ENCODE measurements around the gene DDAH1. TPM values are rescaled to one million over a fixed set of nuclear protein-coding genes. Genes with fewer than 3 reads are reported as not detected.
"Not testable (repeated sequence)": the region's sequence is repeated elsewhere in the genome, so short reads cannot be mapped to it uniquely, and the experiment has no call there.

The DDAH1 gene
- total RNA-seq (2014; rRNA removed; shearing (Covaris generic)), result 34.0 and 34.3 TPM in 2 replicates
- 13.2 and 14.2 TPM in 2 replicates for polyA plus RNA-seq (2014; cell fraction: nucleus; rRNA removed)

DNA sequence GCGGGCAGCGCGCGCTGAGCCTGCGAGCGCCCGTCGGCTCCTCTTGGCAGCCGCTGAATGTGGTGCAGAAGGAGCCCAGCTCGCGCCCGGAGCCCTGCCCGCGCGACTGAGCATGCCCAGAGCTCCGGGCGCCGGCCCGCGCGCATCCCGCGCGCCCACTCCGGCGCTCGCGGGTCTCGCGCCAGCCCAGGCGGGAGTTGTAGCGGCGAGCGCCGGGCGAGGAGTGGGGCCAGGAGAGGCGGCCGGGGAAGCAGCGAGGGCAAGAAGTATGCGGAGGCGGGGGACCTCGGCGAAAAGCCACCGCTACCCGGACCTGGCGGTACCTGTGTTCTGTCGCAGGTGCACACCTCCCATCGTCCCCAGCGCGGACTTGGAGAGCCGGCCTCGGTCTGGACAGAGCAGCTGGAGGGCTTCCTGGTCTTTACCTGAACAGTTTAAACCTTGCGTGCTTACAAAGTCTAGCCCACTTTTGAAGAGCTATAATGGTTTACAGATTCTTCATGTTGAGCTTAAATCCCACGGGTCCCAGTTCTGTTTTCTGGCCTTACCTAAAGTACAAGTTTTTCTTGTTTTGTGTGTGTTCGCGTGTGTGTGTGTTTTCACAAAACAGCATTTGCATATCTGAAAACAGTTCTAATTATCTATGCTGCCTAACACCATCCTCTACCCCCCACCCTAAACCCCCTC lies at the start of gene DDAH1:
Gene DDAH1 (minus strand): TSS at position 61 of the 687 bp plus-strand sequence. CDS start 114 bp downstream, outside the sequence.
- DNase-seq (ENCODE audit: extremely low read depth, low read depth), result peak; percentile 11

DNA sequence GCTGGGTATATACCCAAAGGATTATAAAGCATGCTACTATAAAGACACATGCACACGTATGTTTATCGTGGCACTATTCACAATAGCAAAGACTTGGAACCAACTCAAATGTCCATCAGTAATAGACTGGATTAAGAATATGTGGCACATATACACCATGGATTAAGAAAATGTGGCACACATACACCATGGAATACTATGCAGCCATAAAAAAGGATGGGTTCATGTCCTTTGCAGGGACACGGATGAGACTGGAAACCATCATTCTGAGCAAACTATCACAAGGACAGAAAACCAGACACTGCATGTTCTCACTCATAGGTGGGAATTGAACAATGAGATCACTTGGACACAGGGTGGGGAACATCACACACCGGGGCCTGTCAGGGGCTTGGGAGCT lies 49.0 kb upstream of the DDAH1 start:
- not testable (repeated sequence) for DNase-seq (ENCODE audit: extremely low read depth, low read depth)

DNA sequence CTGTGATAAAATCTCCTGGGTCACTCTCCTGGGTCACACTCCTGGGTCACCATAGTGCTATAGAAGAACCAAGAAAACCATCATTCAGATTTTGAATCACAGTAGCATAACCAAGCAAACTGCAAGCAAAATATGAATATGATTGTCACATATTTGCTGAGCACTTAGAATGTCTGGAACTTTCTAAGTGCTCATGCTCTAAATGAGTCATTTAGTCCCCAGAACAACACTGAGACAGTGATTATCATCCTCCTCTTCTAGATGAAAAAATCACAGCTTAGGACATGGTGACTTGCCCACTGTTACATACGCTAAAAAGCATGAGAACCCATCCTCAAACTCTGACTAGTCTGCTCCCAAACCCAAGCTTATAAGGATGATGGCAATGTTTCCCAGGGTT lies 39.5 kb upstream of the DDAH1 start:
- DNase-seq (ENCODE audit: extremely low read depth, low read depth), result no peak

DNA sequence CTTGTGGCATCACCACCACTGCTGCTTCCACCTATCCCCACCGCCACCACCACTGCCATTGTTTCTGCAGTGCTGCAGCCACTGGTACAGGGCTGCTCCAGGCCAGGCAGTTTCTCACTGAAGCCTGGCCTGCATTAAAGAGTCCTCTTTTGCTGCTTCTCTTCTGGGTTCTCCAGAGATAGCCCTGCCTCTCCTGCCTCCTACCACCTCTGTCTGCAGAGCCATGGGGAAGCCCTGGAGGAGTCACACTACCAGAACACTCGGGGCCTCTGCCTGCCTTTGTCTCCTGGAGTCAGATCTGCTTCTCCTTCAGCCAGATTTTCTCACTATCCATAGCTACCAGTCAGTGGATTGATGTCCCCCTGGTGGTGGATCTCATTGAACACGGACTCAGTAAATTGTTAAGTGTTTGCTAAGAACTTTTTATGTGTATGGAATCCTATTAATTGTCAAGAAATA lies 37.7 kb upstream of the DDAH1 start:
- DNase-seq (ENCODE audit: extremely low read depth, low read depth), result peak; percentile 17

DNA sequence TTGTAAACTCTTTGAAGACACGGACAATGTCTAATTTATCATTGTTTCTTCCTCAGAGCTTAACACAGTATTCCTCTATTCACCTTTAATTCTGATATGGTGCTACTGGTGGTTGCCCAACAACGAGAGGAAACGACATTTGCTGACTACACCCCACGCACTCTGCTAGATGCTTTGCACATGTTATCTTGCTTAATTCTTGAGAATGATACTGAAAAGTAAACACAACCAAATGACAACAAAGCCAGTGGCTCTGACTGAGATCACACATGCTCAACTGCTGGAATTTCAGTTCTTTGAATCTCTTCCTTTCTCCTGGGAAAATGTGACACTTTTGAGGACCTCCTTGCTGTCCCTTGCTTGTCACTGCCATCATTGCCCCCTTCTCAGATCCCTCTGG lies 37.2 kb upstream of the DDAH1 start:
- no peak for DNase-seq (ENCODE audit: extremely low read depth, low read depth)

GRCh38 chr1:85501355-85501898 lies 36.5 kb upstream of the DDAH1 start:
- DNase-seq (ENCODE audit: extremely low read depth, low read depth), result no peak

DNA sequence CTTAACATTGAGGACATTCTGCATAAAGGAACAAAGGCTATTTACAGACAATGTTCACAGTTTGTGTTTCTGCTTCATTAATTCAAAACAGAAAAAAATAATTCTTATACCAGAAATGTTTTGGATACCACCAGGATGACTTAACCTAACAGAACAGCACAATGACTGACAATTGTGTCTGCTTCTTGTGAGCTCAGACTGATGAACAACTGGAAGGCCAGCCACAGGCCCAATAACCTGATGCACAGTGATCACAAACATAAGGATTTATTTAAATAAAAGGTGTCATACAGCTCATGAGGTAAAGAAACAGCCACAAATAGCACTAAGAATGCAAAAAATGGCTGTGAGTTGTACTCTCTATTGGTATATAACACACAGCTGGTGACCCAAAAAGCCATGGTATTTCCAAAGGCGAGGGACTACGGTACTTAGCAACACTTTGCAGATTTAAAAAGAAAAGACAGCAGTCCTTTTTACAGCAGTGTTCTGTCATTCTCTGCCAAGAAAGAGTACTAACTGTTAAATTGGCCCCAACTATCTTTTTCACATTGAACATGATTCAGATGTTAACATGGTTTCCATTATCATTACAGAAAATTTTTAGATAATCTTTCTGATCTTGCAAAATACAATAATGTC lies 32.1 kb upstream of the DDAH1 start:
- no peak for DNase-seq (ENCODE audit: extremely low read depth, low read depth)

DNA sequence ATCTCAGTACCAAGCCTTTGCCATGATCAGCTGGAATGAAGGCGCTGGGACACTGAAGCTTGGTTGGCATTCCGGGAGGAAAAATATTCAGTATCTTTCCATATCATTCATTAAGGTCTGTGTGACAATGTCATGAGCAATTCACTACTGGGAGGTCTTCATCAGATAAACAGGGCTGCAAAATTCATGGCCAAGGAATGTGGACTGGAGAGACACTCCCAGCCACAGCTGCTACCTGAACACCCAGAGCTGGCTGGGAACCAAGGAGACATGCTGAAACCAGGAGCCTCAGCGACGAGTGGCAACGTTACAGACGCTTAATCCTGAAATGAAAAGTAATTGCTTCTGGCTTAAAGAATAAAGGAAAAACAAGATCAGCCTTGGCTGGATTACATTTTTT lies 30.6 kb upstream of the DDAH1 start:
- DNase-seq (ENCODE audit: extremely low read depth, low read depth), result no peak

- DNase-seq (ENCODE audit: extremely low read depth, low read depth), result no peak
Measured at GRCh38 chr1:85494904-85495266, 29.9 kb upstream of the DDAH1 start.

GRCh38 chr1:85494074-85494903 lies 29.3 kb upstream of the DDAH1 start:
- DNase-seq (ENCODE audit: extremely low read depth, low read depth), result no peak

DNA sequence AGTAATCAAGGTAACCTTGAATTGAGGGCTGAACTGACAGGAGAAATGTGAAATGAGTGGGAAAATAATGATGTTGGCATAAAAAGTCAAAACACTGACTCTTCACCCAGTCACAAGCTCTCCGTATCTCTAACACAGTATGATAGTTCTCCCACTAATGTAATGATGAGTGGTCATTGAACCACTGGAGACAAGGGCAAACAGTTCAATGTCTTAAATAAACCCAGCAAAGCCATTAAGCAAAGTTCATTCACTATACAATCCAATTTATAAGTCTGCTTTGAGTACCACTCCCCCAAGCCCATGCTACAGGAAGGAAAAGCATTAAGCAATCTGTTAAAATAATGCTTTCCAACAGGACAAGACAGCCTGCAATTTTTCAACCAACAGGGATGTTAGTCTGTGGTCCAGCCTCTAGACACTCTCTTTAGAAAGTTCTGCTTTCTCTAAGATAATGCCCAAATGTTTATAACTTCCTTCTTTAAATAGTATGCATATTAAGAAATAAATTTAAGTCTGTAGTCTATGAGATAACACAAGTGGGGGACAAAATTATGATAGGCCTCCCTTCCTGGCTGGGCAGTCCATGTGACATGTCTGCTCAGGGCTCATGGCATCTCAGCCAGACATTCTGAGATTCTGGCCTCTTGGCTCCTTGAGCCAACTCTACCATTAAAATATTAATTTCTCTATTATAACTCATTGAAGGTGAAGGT lies 25.5 kb upstream of the DDAH1 start:
- DNase-seq (ENCODE audit: extremely low read depth, low read depth), result no peak

DNA sequence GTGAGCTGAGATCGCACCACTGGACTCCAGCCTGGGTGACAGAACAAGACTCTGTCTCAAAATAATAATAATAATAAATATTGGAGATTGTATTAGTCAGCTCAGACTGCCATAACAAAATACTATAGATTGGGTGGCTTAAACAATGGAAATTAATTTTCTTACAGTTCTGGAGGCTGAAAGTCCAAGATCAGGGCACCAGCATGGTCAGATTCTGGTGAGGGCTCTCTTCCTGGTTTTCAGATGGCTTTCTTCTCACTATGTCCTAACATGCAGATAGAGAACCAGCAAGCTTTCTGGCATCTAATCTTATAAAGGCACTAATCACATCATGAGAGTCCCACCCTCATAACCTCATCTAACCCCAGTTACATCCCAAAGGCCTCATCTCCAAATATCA lies 23.2 kb upstream of the DDAH1 start:
- no peak for DNase-seq (ENCODE audit: extremely low read depth, low read depth)

- no peak for DNase-seq (ENCODE audit: extremely low read depth, low read depth)
Measured at GRCh38 chr1:85485516-85485915, 20.6 kb upstream of the DDAH1 start.

GRCh38 chr1:85484716-85485115 lies 19.8 kb upstream of the DDAH1 start:
- DNase-seq (ENCODE audit: extremely low read depth, low read depth), result no peak

GRCh38 chr1:85484264-85484663 lies 19.3 kb upstream of the DDAH1 start:
- DNase-seq (ENCODE audit: extremely low read depth, low read depth), result no peak

DNA sequence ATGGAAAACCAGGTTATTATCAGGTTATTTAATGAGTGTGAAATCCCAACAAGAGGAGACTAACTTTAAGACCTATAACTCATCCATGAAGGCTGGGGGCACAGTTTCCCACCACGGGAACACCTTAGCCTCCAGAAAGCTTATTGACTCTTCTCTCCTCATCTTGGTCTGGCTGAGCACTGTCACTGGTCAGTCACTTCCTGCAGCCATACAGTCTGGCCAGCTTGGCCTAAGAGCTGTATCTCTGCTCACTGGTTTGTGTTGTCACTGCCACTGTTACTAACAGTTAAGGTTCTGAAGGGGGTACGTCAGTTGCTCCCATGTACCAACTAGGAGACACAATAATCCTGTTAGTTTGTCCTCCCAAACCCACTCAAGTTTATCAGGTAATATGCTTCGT lies 16.7 kb upstream of the DDAH1 start:
- DNase-seq (ENCODE audit: extremely low read depth, low read depth), result no peak

DNA sequence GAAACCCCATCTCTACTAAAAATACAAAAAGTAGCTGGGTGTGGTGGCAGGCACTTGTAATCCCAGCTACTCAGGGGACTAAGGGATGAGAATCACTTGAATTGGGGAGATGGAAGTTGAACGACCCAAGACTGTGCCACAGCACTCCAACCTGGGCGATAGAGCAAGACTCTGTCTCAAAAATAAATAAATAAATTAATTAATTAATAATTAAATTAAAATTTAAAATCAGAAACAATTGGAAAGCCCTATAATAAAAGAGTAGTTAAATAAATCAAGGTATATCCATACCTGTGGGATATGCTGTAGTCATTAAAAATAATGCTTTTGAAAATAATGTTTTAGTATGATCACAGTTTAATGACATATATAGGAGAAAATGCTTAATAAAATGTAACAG lies 15.6 kb upstream of the DDAH1 start:
- DNase-seq (ENCODE audit: extremely low read depth, low read depth), result no peak

DNA sequence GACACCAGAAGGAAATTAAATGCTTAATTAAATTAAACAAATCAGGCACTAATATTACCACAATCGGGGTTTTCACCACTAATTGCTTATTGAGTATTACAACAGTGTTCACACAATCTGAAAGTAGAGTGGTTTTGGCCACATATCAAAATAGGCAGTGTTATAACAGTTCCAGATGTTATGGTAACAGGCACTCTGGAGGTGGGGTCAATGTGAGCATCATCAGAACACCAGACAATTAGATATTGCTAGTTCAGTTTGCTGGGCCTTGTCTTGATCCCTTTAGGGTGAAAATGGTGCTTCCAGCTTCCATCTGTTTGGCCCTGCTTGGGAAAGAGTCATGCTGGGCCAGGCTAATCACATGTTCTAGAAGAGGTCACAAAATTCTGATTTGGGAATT lies 14.5 kb upstream of the DDAH1 start:
- no peak for DNase-seq (ENCODE audit: extremely low read depth, low read depth)

DNA sequence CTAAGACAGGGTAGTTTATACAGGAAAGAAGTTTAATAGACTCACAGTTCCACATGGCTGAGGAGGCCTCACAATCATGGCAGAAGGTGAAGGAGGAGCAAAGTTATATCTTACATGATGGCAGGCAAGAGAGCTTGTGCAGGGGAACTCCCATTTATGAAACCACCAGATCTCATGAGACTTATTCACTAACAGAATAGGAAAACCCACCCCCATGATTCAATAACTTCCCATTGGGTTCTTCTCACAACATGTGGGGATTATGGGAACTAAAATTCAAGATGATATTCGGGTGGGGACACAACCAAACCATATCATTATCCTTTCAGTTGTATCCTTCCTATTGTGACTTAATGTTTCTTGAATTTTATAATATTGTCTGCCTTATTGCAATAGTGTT lies 13.4 kb upstream of the DDAH1 start:
- DNase-seq (ENCODE audit: extremely low read depth, low read depth), result no peak

DNA sequence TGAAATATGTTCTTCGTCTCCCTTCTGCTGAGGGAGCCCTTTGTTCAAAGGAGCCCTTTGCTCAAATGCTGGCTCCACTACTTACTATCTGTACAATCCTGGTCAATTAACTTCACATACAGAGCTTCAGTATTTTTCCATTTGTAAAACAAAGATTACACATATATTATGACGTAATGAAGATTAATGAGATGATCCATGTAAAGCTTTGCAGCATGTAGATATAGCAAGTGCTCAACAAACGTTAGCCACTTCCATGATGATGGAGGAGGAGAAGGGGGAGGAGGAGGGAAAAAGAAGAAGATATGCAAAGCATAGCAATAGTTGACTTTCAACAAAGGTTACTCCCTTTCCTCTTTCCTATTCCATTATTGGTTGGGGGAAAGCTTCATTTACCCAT lies 10.1 kb upstream of the DDAH1 start:
- no peak for DNase-seq (ENCODE audit: extremely low read depth, low read depth)

DNA sequence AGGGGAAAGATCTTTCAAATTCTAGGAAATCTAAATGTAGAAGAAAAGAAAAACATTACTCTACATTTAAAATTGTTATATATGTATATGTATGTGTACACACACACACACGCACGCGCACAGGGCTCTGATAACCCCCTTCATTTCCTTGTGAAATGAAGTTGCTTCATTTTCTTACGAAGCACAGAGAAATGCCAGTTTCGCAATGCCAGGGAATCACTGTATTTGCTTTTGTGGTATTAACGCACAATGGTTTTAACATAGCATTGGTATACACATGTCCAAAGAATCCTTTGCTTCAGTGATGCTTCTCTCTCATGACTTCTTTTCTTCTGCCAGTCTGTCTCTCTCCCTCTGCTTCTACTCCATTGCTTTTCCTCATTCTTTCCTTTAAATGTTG lies 8.4 kb upstream of the DDAH1 start:
- DNase-seq (ENCODE audit: extremely low read depth, low read depth), result peak; percentile 59
